ENCODE results near the gene FN1.

GRCh38 chr2:215396595-215397313 is 39.1 kb downstream of the FN1 start:
- TF ChIP-seq EP300 (IDR thresholded peaks at IDR 0.05) (no peak), RAD21 (conservative IDR thresholded peaks at IDR 0.05 in 1 of 2, IDR thresholded peaks at IDR 0.05 in 1 of 2) (no peak), POLR2A (IDR thresholded peaks at IDR 0.05; ENCODE audit: low read length) (no peak)

Measured in A549 (cell line).